K562 (cell line): Measurements from ENCODE around the gene PLD5. TPM values are rescaled to one million over a fixed set of nuclear protein-coding genes. Genes with fewer than 3 reads are reported as not detected.

Experiments
- ATAC-seq: fragments of 200-7000 bp; cut with Tn5 transposase; 3 replicates; pipeline ENCODE4 v1.9.1; 2020; ENCODE audit warnings: moderate library complexity
- BruUV-seq: library from RNA; stranded (reverse); fragments of 400-500 nt; replicated peaks from 2 replicates; lab custom pipeline; 2021; lab: Mats Ljungman, UMichigan
- CTCF ChIA-PET: fragments of 300-600 bp; formaldehyde crosslinking; extraction: SDS; loops from one replicate; lab custom pipeline; 2021; ENCODE audit warnings: low intra/inter-chr PET ratio; lab: Yijun Ruan, JAX
- POLR2A ChIA-PET: fragments of 300-600, 350-650 bp; sonication (Branson Sonifier 250); formaldehyde crosslinking; extraction: SDS; loops from one replicate; lab custom pipeline; 2021; ENCODE audit warnings: antibody characterized with exemption, inconsistent platforms; lab: Yijun Ruan, JAX
- DNase-seq, 4 experiments: peaks; one replicate each; pipeline versions ENCODE4 v3.0.0 to v3.0.0-alpha.2; 2011 to 2018; ENCODE audit warnings: low spot score in 3 of 4, mixed read lengths in 3 of 4; ENCODE audit errors: extremely low read depth in 1 of 4
- FAIRE-seq: peaks from 2 replicates; lab custom pipeline; 2011; peaks lifted over from hg19 to GRCh38; lab: Jason Lieb, UNC
- H2AFZ ChIP-seq: 2 replicates; pipeline ENCODE4 v1.6.0; 2011; ENCODE audit warnings: low read depth, low read length, control low read depth, inconsistent platforms
- H3K27ac ChIP-seq: fragments of 200-600 bp; 3 replicates; pipeline ENCODE4 v1.8.0; 2011; ENCODE audit warnings: low read depth, mild to moderate bottlenecking, control low read depth, inconsistent platforms, low read length, moderate library complexity, mixed read lengths; ENCODE audit errors: extremely low read depth
- H3K27me3 ChIP-seq, 2 experiments: fragments of 300-600 bp in 1 of 2; 2 replicates in 1 of 2; 3 replicates in 1 of 2; pipeline versions ENCODE4 v1.6.0 to v1.8.0; 2011; ENCODE audit warnings: inconsistent platforms in 2 of 2, low read length in 2 of 2, mild to moderate bottlenecking in 1 of 2, mixed read lengths in 1 of 2, moderate library complexity in 1 of 2; ENCODE audit not compliant: control insufficient read depth in 2 of 2, insufficient read depth in 2 of 2
- H3K36me3 ChIP-seq: fragments of 300-600 bp; 3 replicates; pipeline ENCODE4 v1.8.0; 2011; ENCODE audit warnings: mild to moderate bottlenecking, low read length, inconsistent platforms; ENCODE audit not compliant: control insufficient read depth, insufficient read depth
- H3K4me1 ChIP-seq, 2 experiments: fragments of 200-600 bp in 1 of 2; replicated peaks in 1 of 2; 2 replicates in 1 of 2; 3 replicates in 1 of 2; pipeline versions ENCODE4 v1.5.1 to v1.8.0; 2011; ENCODE audit warnings: inconsistent platforms in 2 of 2, low read length in 2 of 2, mild to moderate bottlenecking in 1 of 2, mixed read lengths in 1 of 2, moderate library complexity in 1 of 2; ENCODE audit not compliant: control insufficient read depth in 2 of 2, insufficient read depth in 2 of 2
- H3K4me2 ChIP-seq: 2 replicates; pipeline ENCODE4 v1.6.1; 2011; ENCODE audit warnings: low read length, control low read depth, inconsistent platforms, mixed read lengths; ENCODE audit not compliant: insufficient read depth
- H3K4me3 ChIP-seq: fragments of 200-600 bp; sonication (generic), shearing (Covaris generic); 2 replicates; pipeline ENCODE4 v1.5.1; 2016; ENCODE audit warnings: control low read depth, inconsistent platforms
- H3K79me2 ChIP-seq: fragments of 200-600 bp; 3 replicates; pipeline ENCODE4 v1.8.0; 2011; ENCODE audit warnings: low read length, inconsistent platforms; ENCODE audit not compliant: control insufficient read depth, insufficient read depth
- H3K9ac ChIP-seq, 2 experiments: 2 replicates each; pipeline versions ENCODE4 v1.6.0 to v1.6.1; 2011; ENCODE audit warnings: low read depth in 2 of 2, low read length in 2 of 2, control low read depth in 1 of 2, inconsistent platforms in 1 of 2, mild to moderate bottlenecking in 1 of 2, mixed read lengths in 1 of 2; ENCODE audit not compliant: insufficient read depth in 1 of 2
- H3K9me1 ChIP-seq: one replicate; pipeline ENCODE4 v1.6.0; 2011; ENCODE audit warnings: inconsistent platforms, mild to moderate bottlenecking, low read length, moderate library complexity; ENCODE audit not compliant: control insufficient read depth, insufficient read depth
- H3K9me3 ChIP-seq: replicated peaks from 2 replicates; pipeline ENCODE4 v1.5.1; 2011; ENCODE audit warnings: low read depth, low read length, inconsistent platforms; ENCODE audit not compliant: control insufficient read depth, insufficient read depth
- H4K20me1 ChIP-seq: replicated peaks from 2 replicates; pipeline ENCODE4 v1.6.1; 2011; ENCODE audit warnings: low read length, inconsistent platforms, mixed read lengths; ENCODE audit not compliant: control insufficient read depth, insufficient read depth
- CTCF ChIP-seq, 3 experiments: IDR thresholded peaks in 2 of 3; conservative IDR thresholded peaks in 1 of 3; 2 replicates each; pipeline ENCODE4 v1.5.1; 2011 to 2012; ENCODE audit warnings: low read length in 3 of 3, mild to moderate bottlenecking in 3 of 3, control low read depth in 2 of 3, improper control_type of control experiment in 1 of 3, inconsistent platforms in 1 of 3, low read depth in 1 of 3, mixed read lengths in 1 of 3, moderate library complexity in 1 of 3; ENCODE audit not compliant: insufficient read depth in 2 of 3
- ETV1 ChIP-seq: fragments of 450-650 bp; conservative IDR thresholded peaks from 2 replicates; pipeline ENCODE4 v1.6.1; 2016; ENCODE audit warnings: missing genetic modification characterization, control low read depth, low read depth, missing compliant biosample characterization
- GABPA ChIP-seq: fragments of 200-800 bp; sonication (Bioruptor generic); conservative IDR thresholded peaks from 2 replicates; pipeline ENCODE4 v1.6.1; 2016; ENCODE audit warnings: low read depth, missing genetic modification characterization, missing compliant biosample characterization
- NUFIP1 ChIP-seq: fragments of 450-650 bp; IDR thresholded peaks from 2 replicates; pipeline ENCODE4 v1.6.1; 2018; ENCODE audit not compliant: partially characterized antibody
- SIX5 ChIP-seq, 2 experiments: IDR thresholded peaks; 2 replicates each; pipeline ENCODE4 v1.6.1; 2011; ENCODE audit warnings: low read length in 2 of 2, borderline replicate concordance in 1 of 2, low read depth in 1 of 2, mild to moderate bottlenecking in 1 of 2, moderate library complexity in 1 of 2; ENCODE audit not compliant: insufficient read depth in 1 of 2
- SMARCC2 ChIP-seq: fragments of 450-650 bp; IDR thresholded peaks from 2 replicates; pipeline ENCODE4 v1.6.1; 2017; ENCODE audit warnings: antibody characterized with exemption, moderate library complexity, mild to moderate bottlenecking, low read depth
- WGBS: fragments of 100-300 bp; shearing (Covaris generic); methylation state at CpG from one replicate; pipeline ENCODE4 v1.1.6; 2016; ENCODE audit warnings: low coverage, mixed read lengths; ENCODE audit not compliant: insufficient coverage; ENCODE audit errors: missing lambda C conversion rate; 5-methylcytosine and 5-hydroxymethylcytosine counted together
- in situ Hi-C: fragments of 300-500 bp; cut with MboI; formaldehyde crosslinking; loops from 4 replicates; pipeline ENCODE4 v1.15.0; 2018; ENCODE audit warnings: inconsistent platforms, mixed read lengths
- intact Hi-C: fragments of 100-400 bp; cut with micrococcal nuclease; formaldehyde crosslinking; loops from 2 replicates; pipeline ENCODE4 v1.14.2; 2022
- polyA plus RNA-seq, 8 experiments: library from polyadenylated mRNA; depleted of rRNA in 4 of 8; stranded (reverse) in 5 of 8; unstranded in 3 of 8; fragments of >200 nt; fragmentation: Nextera tagmentation in 2 of 8; fragmentation: Illumina TruSeq in 1 of 8; extraction: Ambion mirVana in 2 of 8; extraction: Trizol in 1 of 8; gene quantifications; 2 replicates each; pipeline versions ENCODE4 v1.2.1 to v1.2.3, GENCODE V29; 2011 to 2014; ENCODE audit warnings: inconsistent platforms in 1 of 8, missing spikeins in 1 of 8
- total RNA-seq, 7 experiments: library from RNA; depleted of rRNA in 6 of 7; stranded (reverse); fragments of >200 nt in 6 of 7; fragmentation: Illumina TruSeq in 2 of 7; extraction: Trizol in 2 of 7; gene quantifications; 2 replicates each; pipeline versions ENCODE4 v1.2.1 to v1.2.3, GENCODE V29; 2011 to 2021; ENCODE audit warnings: low replicate concordance in 1 of 7

The PLD5 gene
- total and polyA plus RNA-seq, 9 of the 15 experiments (the other 6 are each of a cell fraction or from before 2014, with no cell fraction given) = not detected

- FAIRE-seq = no peak
- Histone ChIP-seq H3K79me2 (no peaks in the 10 kb centered on the region), H2AFZ (no peak overlapping the region), H3K36me3 (no peaks in the 10 kb centered on the region), H3K4me2 (no peak overlapping the region), H3K9ac (no peak overlapping the region), H4K20me1 (no peaks in the 10 kb centered on the region), H3K9me3 (no peaks in the 10 kb centered on the region), H3K9me1 (no peaks in the 10 kb centered on the region), H3K27ac (no peak overlapping the region), H3K27me3 (no peaks in the 10 kb centered on the region), H3K4me3 (no peak overlapping the region), H3K4me1 (no peaks in the 10 kb centered on the region)
- ChIA-PET POLR2A (no interaction called here), CTCF (no interaction called here)
- WGBS = 0% methylated on average over 4 of the region's 4 CpGs
- peak in 1 of 4 experiments; percentile 14 for DNase-seq
- ATAC-seq = peak; percentile 47; the same call in 2 of the 3 replicates
- in situ Hi-C loops = no loop called here
- TF ChIP-seq GABPA (tag) (peak; percentile 44), ETV1 (tag) (peak; percentile 37; the same call in 1 of the 2 replicates), CTCF (IDR thresholded peaks at IDR 0.05 in 2 of 3, conservative IDR thresholded peaks at IDR 0.05 in 1 of 3; ENCODE audit: insufficient read depth in 2 of 3, low read depth in 1 of 3, low read length in 3 of 3) (peak in 1 of 3 experiments; percentile 18; a peak in 1 of 6 replicates), SIX5 (IDR thresholded peaks at IDR 0.05; ENCODE audit: borderline replicate concordance in 1 of 2, insufficient read depth in 1 of 2, low read depth in 1 of 2, low read length in 2 of 2) (no peak), NUFIP1 (no peak), SMARCC2 (no peak)
- intact Hi-C loops = no loop called here
- BruUV-seq = no TSS peak
Observed at GRCh38 chr1:242425232-242425631, 99.3 kb downstream of the PLD5 start.
